ENCODE data around the gene MIP. TPM values are rescaled to one million over a fixed set of nuclear protein-coding genes. Genes with fewer than 3 reads are reported as not detected.

MIP gene
- total and polyA plus RNA-seq, 2 of the 13 experiments (the other 11 are each of a cell fraction or from before 2014, with no cell fraction given) = not detected

DNA sequence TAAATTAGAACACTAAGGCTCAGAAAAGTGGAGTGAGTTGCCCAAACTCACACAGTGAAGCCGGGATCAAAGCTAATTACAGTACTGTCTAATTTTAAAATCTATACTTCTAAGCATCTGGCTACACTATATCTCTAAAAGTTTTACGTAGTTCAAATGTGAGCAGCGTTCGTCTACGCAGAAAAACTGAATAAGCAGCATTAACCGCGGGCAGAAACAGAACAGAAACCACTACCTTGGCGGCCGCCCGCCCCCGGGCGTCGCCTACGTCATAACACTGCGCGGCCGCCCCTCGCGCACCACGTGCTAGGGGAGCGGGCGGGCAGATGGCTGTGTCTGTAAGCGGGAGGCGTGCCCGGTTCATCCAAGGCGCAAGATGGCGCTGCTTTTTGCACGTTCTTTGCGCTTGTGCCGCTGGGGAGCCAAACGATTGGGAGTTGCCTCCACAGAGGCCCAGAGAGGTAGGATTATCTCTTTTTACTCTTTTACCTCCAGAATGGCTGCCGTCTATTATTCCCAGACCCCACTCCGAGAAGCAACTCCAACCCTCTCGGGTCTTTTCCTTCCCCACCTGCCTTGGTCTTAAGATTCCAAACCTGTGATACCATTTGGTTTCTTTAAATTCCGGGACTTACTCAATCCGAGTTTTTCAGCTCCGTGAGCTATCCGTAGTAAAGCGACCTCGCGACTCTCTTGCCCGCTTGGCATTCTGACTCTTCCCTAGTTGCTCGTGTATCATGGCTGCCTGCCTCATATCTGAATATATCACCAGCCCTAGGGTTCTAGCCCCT, 14.0 kb upstream of the MIP start, which contains the start of gene SPRYD4 (continued):
- TF ChIP-seq, protein P1, sequence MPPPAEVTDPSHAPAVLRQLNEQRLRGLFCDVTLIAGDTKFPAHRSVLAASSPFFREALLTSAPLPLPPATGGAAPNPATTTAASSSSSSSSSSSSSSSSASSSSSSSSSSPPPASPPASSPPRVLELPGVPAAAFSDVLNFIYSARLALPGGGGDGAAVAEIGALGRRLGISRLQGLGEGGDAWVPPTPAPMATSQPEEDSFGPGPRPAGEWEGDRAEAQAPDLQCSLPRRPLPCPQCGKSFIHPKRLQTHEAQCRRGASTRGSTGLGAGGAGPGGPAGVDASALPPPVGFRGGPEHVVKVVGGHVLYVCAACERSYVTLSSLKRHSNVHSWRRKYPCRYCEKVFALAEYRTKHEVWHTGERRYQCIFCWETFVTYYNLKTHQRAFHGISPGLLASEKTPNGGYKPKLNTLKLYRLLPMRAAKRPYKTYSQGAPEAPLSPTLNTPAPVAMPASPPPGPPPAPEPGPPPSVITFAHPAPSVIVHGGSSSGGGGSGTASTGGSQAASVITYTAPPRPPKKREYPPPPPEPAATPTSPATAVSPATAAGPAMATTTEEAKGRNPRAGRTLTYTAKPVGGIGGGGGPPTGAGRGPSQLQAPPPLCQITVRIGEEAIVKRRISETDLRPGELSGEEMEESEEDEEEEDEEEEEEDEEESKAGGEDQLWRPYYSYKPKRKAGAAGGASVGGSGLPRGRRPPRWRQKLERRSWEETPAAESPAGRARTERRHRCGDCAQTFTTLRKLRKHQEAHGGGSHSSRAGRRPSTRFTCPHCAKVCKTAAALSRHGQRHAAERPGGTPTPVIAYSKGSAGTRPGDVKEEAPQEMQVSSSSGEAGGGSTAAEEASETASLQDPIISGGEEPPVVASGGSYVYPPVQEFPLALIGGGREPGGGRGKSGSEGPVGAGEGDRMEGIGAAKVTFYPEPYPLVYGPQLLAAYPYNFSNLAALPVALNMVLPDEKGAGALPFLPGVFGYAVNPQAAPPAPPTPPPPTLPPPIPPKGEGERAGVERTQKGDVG (CRISPR knock-in tag; IDR thresholded peaks at IDR 0.05; ENCODE audit: borderline replicate concordance) = peak; percentile 40; the same call in 1 of the 2 replicates
- TF ChIP-seq, protein P2, sequence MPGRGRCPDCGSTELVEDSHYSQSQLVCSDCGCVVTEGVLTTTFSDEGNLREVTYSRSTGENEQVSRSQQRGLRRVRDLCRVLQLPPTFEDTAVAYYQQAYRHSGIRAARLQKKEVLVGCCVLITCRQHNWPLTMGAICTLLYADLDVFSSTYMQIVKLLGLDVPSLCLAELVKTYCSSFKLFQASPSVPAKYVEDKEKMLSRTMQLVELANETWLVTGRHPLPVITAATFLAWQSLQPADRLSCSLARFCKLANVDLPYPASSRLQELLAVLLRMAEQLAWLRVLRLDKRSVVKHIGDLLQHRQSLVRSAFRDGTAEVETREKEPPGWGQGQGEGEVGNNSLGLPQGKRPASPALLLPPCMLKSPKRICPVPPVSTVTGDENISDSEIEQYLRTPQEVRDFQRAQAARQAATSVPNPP (CRISPR knock-in tag; IDR thresholded peaks at IDR 0.05) = no peak
- TF ChIP-seq TIGD3 (CRISPR knock-in tag; IDR thresholded peaks at IDR 0.05; ENCODE audit: borderline replicate concordance) (no peak), TFE3 (CRISPR knock-in tag; IDR thresholded peaks at IDR 0.05) (peak; percentile 95), ZMYM4 (CRISPR knock-in tag; IDR thresholded peaks at IDR 0.05) (peak; percentile 98), GABPB1 (CRISPR knock-in tag; IDR thresholded peaks at IDR 0.05) (peak; percentile 86), CREBL2 (CRISPR knock-in tag; IDR thresholded peaks at IDR 0.05; ENCODE audit: borderline replicate concordance) (peak; percentile 53; the same call in 1 of the 2 replicates), ELF3 (CRISPR knock-in tag; IDR thresholded peaks at IDR 0.05) (peak; percentile 80), ZNF451 (CRISPR knock-in tag; IDR thresholded peaks at IDR 0.05) (peak; percentile 53; the same call in 1 of the 2 replicates)
- TF ChIP-seq, protein P3, sequence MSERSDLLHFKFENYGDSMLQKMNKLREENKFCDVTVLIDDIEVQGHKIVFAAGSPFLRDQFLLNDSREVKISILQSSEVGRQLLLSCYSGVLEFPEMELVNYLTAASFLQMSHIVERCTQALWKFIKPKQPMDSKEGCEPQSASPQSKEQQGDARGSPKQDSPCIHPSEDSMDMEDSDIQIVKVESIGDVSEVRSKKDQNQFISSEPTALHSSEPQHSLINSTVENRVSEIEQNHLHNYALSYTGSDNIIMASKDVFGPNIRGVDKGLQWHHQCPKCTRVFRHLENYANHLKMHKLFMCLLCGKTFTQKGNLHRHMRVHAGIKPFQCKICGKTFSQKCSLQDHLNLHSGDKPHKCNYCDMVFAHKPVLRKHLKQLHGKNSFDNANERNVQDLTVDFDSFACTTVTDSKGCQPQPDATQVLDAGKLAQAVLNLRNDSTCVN (CRISPR knock-in tag; IDR thresholded peaks at IDR 0.05; ENCODE audit: borderline replicate concordance) = peak; percentile 89
- TF ChIP-seq, protein P4, sequence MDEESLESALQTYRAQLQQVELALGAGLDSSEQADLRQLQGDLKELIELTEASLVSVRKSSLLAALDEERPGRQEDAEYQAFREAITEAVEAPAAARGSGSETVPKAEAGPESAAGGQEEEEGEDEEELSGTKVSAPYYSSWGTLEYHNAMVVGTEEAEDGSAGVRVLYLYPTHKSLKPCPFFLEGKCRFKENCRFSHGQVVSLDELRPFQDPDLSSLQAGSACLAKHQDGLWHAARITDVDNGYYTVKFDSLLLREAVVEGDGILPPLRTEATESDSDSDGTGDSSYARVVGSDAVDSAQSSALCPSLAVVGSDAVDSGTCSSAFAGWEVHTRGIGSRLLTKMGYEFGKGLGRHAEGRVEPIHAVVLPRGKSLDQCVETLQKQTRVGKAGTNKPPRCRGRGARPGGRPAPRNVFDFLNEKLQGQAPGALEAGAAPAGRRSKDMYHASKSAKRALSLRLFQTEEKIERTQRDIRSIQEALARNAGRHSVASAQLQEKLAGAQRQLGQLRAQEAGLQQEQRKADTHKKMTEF (CRISPR knock-in tag; IDR thresholded peaks at IDR 0.05) = peak; percentile 96
- TF ChIP-seq, protein P5, sequence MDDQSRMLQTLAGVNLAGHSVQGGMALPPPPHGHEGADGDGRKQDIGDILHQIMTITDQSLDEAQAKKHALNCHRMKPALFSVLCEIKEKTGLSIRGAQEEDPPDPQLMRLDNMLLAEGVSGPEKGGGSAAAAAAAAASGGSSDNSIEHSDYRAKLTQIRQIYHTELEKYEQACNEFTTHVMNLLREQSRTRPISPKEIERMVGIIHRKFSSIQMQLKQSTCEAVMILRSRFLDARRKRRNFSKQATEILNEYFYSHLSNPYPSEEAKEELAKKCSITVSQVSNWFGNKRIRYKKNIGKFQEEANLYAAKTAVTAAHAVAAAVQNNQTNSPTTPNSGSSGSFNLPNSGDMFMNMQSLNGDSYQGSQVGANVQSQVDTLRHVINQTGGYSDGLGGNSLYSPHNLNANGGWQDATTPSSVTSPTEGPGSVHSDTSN (CRISPR knock-in tag; IDR thresholded peaks at IDR 0.05; ENCODE audit: borderline replicate concordance) = no peak

Measured in HepG2 (cell line).